Measurements from ENCODE around the gene CLDN16. TPM values are rescaled to one million over a fixed set of nuclear protein-coding genes. Genes with fewer than 3 reads are reported as not detected.

CLDN16 gene
- total RNA-seq, 1 experiment from 2014 or later = not detected

DNA sequence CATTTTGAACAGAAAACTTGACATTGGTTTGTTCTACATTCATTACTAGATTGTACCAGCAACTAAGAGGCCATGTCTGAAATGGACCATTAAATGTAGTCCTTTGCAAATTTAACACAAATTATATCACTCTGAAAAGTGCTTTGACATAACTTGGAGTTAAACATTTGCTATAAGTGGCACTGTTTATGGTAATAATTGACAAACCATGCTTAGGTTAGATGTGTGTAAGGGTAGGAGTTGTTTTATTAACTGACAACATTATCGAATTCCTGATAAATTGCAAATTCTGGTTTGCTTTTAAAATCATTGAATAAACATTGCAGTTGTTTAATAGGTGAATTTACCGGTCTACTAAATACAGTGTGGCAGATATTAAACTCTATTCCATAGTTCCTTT lies 67.9 kb downstream of the CLDN16 start:
- Histone ChIP-seq H3K79me2 (ENCODE audit: insufficient read depth, low read length) (no peaks in the 10 kb centered on the region), H3K9me2 (ENCODE audit: insufficient read depth) (no peaks in the 10 kb centered on the region), H4K20me1 (ENCODE audit: insufficient read depth) (no peaks in the 10 kb centered on the region), H3K9me3 (ENCODE audit: control insufficient read depth in 1 of 2, insufficient read depth in 1 of 2, low read depth in 1 of 2, low read length in 2 of 2) (no peaks in the 10 kb centered on the region), H3K4me3 (replicated peaks in 1 of 2; ENCODE audit: low read depth in 1 of 2, low read length in 2 of 2) (no peak overlapping the region), H3K36me3 (ENCODE audit: control insufficient read depth in 1 of 2, insufficient read depth in 2 of 2, low read length in 2 of 2) (no peaks in the 10 kb centered on the region), H3K4me1 (ENCODE audit: control insufficient read depth in 1 of 2, insufficient read depth in 2 of 2, low read length in 2 of 2) (no peaks in the 10 kb centered on the region), H2AFZ (ENCODE audit: low read depth, low read length, poor library complexity, severe bottlenecking) (no peak overlapping the region), H3K4me2 (ENCODE audit: low read length) (no peak overlapping the region), H3K27me3 (ENCODE audit: insufficient read depth, low read length) (no peaks in the 10 kb centered on the region), H3K9ac (ENCODE audit: low read length) (no peak overlapping the region), H3K27ac (ENCODE audit: low read depth, low read length) (no peak overlapping the region)
- ChIA-PET RAD21 (ENCODE audit: low non-redundant PET in 1 of 2, low total read pairs in 2 of 2, uncharacterized antibody in 2 of 2, unreplicated experiment in 2 of 2) (no interaction called here), CTCF (no interaction called here), POLR2A (no interaction called here)
- intact Hi-C loops (cut with micrococcal nuclease) = no loop called here
- no TSS peak for BruUV-seq (replicated peaks)
- TF ChIP-seq MAX (IDR thresholded peaks at IDR 0.05) = no peak
- TF ChIP-seq ELF1 (IDR thresholded peaks at IDR 0.05; ENCODE audit: borderline replicate concordance, low read depth) = no peak
- no peak for TF ChIP-seq JUND (IDR thresholded peaks at IDR 0.05)
- TF ChIP-seq RAD21 (IDR thresholded peaks at IDR 0.05; ENCODE audit: low read depth) = no peak
- no peak for TF ChIP-seq ZBTB33 (IDR thresholded peaks at IDR 0.05; ENCODE audit: extremely low read depth, insufficient replicate concordance, low read length)
- TF ChIP-seq FOSL1 (IDR thresholded peaks at IDR 0.05; ENCODE audit: low read depth) = no peak
- no peak for TF ChIP-seq POLR2A (IDR thresholded peaks at IDR 0.05; ENCODE audit: borderline replicate concordance, extremely low read depth, insufficient read depth, insufficient read length)
- no peak for TF ChIP-seq SIN3A (IDR thresholded peaks at IDR 0.05; ENCODE audit: low read depth)
- no peak for TF ChIP-seq CTCF (IDR thresholded peaks at IDR 0.05 in 2 of 3, conservative IDR thresholded peaks at IDR 0.05 in 1 of 3; ENCODE audit: borderline replicate concordance in 1 of 3, insufficient read depth in 1 of 3, low read depth in 2 of 3, low read length in 2 of 3)
- no peak for TF ChIP-seq ATF3 (IDR thresholded peaks at IDR 0.05)
- TF ChIP-seq CEBPB (IDR thresholded peaks at IDR 0.05; ENCODE audit: low read depth) = no peak
- TF ChIP-seq YY1 (IDR thresholded peaks at IDR 0.05; ENCODE audit: extremely low read depth, insufficient replicate concordance, low read depth, low read length) = no peak
- no peak for TF ChIP-seq SP1 (IDR thresholded peaks at IDR 0.05; ENCODE audit: low read depth)
- TF ChIP-seq ZNF274 (IDR thresholded peaks at IDR 0.05; ENCODE audit: low read depth, low read length) = no peak
- no peak for TF ChIP-seq TCF7L2 (IDR thresholded peaks at IDR 0.05; ENCODE audit: borderline replicate concordance, extremely low read depth, insufficient read depth, insufficient read length)
- TF ChIP-seq REST (IDR thresholded peaks at IDR 0.05; ENCODE audit: low read depth) = no peak
- ATAC-seq = no peak
- DNase-seq (ENCODE audit: low read depth, low spot score) = no peak

Measured in HCT116 (cell line).